ENCODE results near the gene GTF2B. TPM values are rescaled to one million over a fixed set of nuclear protein-coding genes. Genes with fewer than 3 reads are reported as not detected.

The GTF2B gene
- total RNA-seq, 2 donors from 2014 or later, result 18.6 to 19.9 TPM

GRCh38 chr1:88900883-88901282 lies 9.5 kb upstream of the GTF2B start:
- Mint-ChIP-seq H3K36me3 (ENCODE audit: low read depth) (no peaks in the 10 kb centered on the region), H3K4me1 (peaks cover 14% of the 10 kb centered on the region), H3K27ac (no peak overlapping the region), H3K27me3 (ENCODE audit: insufficient read depth) (no peaks in the 10 kb centered on the region), H3K4me3 (no peak overlapping the region), H3K9me3 (no peaks in the 10 kb centered on the region)
- DNase-seq, result no peak
- Histone ChIP-seq H3K27ac (ENCODE audit: low read depth, low read length) (no peak overlapping the region), H3K36me3 (ENCODE audit: control insufficient read depth, insufficient read depth, low read length) (no peaks in the 10 kb centered on the region), H3K4me1 (ENCODE audit: control insufficient read depth, insufficient read depth, low read length) (no peaks in the 10 kb centered on the region), H3K9me3 (ENCODE audit: control insufficient read depth, low read length) (no peaks in the 10 kb centered on the region), H3K4me3 (ENCODE audit: low read length) (no peak overlapping the region), H3K9ac (ENCODE audit: extremely low read depth, low read length, poor library complexity, severe bottlenecking) (no peak overlapping the region), H3K27me3 (ENCODE audit: control insufficient read depth, insufficient read depth, low read length, poor library complexity, severe bottlenecking) (no peaks in the 10 kb centered on the region)
- TF ChIP-seq, protein P1, sequence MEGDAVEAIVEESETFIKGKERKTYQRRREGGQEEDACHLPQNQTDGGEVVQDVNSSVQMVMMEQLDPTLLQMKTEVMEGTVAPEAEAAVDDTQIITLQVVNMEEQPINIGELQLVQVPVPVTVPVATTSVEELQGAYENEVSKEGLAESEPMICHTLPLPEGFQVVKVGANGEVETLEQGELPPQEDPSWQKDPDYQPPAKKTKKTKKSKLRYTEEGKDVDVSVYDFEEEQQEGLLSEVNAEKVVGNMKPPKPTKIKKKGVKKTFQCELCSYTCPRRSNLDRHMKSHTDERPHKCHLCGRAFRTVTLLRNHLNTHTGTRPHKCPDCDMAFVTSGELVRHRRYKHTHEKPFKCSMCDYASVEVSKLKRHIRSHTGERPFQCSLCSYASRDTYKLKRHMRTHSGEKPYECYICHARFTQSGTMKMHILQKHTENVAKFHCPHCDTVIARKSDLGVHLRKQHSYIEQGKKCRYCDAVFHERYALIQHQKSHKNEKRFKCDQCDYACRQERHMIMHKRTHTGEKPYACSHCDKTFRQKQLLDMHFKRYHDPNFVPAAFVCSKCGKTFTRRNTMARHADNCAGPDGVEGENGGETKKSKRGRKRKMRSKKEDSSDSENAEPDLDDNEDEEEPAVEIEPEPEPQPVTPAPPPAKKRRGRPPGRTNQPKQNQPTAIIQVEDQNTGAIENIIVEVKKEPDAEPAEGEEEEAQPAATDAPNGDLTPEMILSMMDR (conservative IDR thresholded peaks at IDR 0.05), result no peak
- 94 to 97% methylated on average over 4 of the region's 4 CpGs for WGBS, 2 experiments (ENCODE audit: insufficient coverage in 1 of 2, insufficient read length in 1 of 2)

DNA sequence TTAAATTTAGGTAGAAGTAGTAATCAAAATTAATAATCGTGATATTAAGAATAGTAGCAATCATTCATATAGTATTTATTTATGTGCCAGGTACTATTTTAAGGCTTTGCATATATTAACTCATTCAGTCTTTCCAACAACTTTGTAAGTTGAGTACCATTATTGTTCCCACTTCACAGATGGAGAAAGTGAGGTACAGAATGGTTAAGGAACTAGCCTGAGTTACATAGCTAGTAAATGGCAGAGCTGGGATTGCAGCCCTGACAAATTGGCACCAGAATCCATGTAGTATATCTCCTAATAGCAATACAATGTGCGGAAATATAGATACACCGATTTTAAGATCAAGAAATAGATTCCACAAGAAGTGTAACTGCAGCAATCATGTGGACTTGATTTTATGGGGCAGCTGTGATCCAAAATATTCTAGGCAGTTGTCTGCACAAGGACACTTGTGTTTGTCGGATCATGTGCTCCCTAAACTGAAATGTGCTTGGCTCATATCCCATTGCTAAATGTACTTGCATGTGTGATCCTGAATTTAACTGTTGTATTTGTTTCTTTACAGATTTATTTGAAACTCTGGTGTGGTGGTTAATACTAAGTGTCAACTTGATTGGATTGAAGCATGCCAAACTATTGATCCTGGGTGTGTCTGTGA lies 5.8 kb upstream of the GTF2B start:
- 92 to 100% methylated on average over 3 of the region's 4 CpGs for WGBS, 2 experiments (ENCODE audit: insufficient coverage in 1 of 2, insufficient read length in 1 of 2)
- H3K9ac ChIP-seq (ENCODE audit: extremely low read depth, low read length, poor library complexity, severe bottlenecking), result no peak overlapping the region
- no peaks in the 10 kb centered on the region for H3K27me3 ChIP-seq (ENCODE audit: control insufficient read depth, insufficient read depth, low read length, poor library complexity, severe bottlenecking)
- no peaks in the 10 kb centered on the region for H3K9me3 ChIP-seq (ENCODE audit: control insufficient read depth, low read length)
- H3K4me3 Mint-ChIP-seq, result no peak overlapping the region
- H3K4me3 ChIP-seq (ENCODE audit: low read length), result no peak overlapping the region
- H3K4me1 ChIP-seq (ENCODE audit: control insufficient read depth, insufficient read depth, low read length), result no peaks in the 10 kb centered on the region
- no peaks in the 10 kb centered on the region for H3K36me3 ChIP-seq (ENCODE audit: control insufficient read depth, insufficient read depth, low read length)
- no peak for DNase-seq
- H3K9me3 Mint-ChIP-seq, result no peaks in the 10 kb centered on the region
- H3K36me3 Mint-ChIP-seq (ENCODE audit: low read depth), result no peaks in the 10 kb centered on the region
- no peaks in the 10 kb centered on the region for H3K27me3 Mint-ChIP-seq (ENCODE audit: insufficient read depth)
- H3K27ac ChIP-seq (ENCODE audit: low read depth, low read length), result no peak overlapping the region
- peaks cover 14% of the 10 kb centered on the region for H3K4me1 Mint-ChIP-seq
- TF ChIP-seq, protein P1 (conservative IDR thresholded peaks at IDR 0.05), result no peak
- no peak overlapping the region for H3K27ac Mint-ChIP-seq

- Mint-ChIP-seq H3K9me3 (no peaks in the 10 kb centered on the region), H3K4me3 (peak overlapping the region; percentile 91), H3K27ac (no peak overlapping the region), H3K4me1 (peaks cover 8% of the 10 kb centered on the region), H3K36me3 (ENCODE audit: low read depth) (no peaks in the 10 kb centered on the region), H3K27me3 (ENCODE audit: insufficient read depth) (no peaks in the 10 kb centered on the region)
- Histone ChIP-seq H3K27me3 (ENCODE audit: control insufficient read depth, insufficient read depth, low read length, poor library complexity, severe bottlenecking) (no peaks in the 10 kb centered on the region), H3K27ac (ENCODE audit: low read depth, low read length) (no peak overlapping the region), H3K9me3 (ENCODE audit: control insufficient read depth, low read length) (no peaks in the 10 kb centered on the region), H3K4me3 (ENCODE audit: low read length) (peak overlapping the region; percentile 90), H3K4me1 (ENCODE audit: control insufficient read depth, insufficient read depth, low read length) (no peaks in the 10 kb centered on the region), H3K36me3 (ENCODE audit: control insufficient read depth, insufficient read depth, low read length) (peaks cover 3% of the 10 kb centered on the region), H3K9ac (ENCODE audit: extremely low read depth, low read length, poor library complexity, severe bottlenecking) (no peak overlapping the region)
- peak; percentile 54 for DNase-seq
- 89 to 90% methylated on average over 6 to 11 of the region's 11 CpGs for WGBS, 2 experiments (ENCODE audit: insufficient coverage in 1 of 2, insufficient read length in 1 of 2)
- TF ChIP-seq, protein P1 (conservative IDR thresholded peaks at IDR 0.05), result no peak
Observed at GRCh38 chr1:88892357-88892877, 1.1 kb upstream of the GTF2B start.
